GM19193 (cell line): ENCODE data around the gene TIGD3.

Experiments used
- POLR2A ChIP-seq: IDR thresholded peaks from 4 replicates; pipeline ENCODE4 v1.6.1; 2011; ENCODE audit not compliant: insufficient read depth, insufficient read length; ENCODE audit errors: extremely low read depth

The TIGD3 gene

DNA sequence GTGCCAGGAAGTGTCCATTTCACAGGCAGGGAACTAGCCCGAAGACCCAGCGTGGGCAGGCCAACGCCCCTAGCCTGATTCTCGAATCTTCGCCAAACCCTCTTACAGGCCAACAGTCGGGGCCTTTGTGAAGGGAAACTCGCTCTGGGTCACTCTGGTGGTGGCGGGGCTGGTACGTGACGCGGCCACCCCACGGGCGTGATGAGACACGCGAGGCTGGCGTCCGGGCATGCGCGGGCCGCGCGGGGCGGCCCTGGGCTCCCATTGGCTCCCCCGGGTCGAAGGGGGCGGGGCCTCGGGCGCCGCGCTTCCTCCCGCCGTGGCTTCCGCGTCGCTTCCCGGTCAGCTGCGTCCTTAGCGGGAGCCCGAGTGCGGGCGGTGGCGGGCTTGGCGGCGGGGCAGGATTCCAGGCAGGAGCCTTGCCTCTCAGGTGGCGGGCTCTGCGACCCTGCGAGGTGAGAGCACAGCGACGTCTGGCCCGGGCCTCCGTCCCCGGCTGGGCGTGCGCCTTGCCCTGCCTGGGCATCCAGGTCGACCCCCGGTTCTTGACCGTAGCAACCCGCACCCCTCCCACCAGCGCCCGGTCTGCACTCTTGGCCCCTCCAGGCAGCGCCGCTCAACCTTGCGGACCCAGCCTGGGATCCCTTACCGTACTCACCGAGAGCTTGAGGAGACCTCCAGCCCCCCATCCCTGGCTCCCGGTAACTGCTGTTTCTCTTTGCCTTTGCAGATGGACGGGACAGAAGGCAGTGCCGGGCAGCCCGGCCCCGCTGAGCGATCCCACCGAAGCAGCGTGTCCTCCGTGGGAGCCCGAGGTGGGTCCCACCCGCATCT lies 32.0 kb downstream of the TIGD3 start, which contains the start of gene FRMD8:
Gene FRMD8, plus strand, starts transcription at position 331 of the 834 bp plus-strand sequence. Its CDS starts 400 bp downstream, at position 731.
- TF ChIP-seq POLR2A, result peak; percentile 85

DNA sequence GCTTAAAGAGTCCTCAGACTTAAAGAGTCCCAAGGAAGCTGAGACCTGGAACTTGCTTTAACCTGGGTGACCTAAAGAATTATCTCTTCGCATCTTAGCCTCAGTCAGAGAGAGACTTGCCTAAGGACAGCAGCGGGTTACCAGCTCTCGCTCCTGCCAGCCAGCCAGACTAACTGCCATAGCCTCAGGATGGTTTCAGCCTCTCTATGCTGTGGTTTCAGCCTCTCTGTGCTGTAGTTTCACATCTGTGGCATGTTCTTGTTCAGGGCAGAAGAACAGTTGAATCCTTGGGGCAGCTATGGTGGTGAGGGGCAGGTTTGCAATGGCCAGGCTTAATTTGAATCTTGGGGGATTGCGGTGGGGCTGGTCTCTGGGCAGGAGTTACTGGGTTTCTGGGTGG lies 34.2 kb downstream of the TIGD3 start:
- no peak for TF ChIP-seq POLR2A

DNA sequence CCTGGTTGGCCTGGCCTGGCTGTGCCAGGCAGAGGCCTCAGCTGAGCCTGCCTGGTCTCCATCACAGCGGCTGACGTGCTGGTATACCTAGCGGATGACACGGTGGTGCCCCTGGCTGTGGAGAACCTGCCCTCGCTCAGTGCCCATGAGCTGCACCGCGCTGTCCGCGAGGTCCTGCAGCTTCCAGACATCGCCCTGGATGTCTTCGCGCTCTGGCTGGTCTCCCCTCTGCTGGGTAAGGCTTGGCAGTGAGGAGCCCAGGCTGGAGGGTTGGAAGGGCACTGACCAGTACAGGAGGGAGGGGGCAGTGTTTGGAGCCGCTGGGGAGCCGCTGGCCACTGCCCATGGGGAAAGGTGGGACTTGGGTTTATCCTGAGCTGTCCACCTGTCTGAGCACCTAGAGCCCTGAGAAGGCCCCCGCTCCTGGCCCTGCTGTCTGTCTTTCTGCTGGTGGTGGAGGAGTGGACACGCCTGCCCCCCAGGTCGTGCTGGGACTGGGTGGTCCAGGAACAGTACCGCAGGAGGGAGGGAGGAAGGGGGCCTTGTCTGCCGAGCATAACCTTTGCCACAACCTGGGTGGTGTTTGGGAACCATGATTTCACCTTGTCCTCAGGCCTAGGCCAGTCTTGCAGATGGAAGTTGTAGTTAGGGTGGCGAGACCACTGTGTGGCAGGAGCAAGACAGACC lies 34.9 kb downstream of the TIGD3 start:
- TF ChIP-seq POLR2A, result no peak

DNA sequence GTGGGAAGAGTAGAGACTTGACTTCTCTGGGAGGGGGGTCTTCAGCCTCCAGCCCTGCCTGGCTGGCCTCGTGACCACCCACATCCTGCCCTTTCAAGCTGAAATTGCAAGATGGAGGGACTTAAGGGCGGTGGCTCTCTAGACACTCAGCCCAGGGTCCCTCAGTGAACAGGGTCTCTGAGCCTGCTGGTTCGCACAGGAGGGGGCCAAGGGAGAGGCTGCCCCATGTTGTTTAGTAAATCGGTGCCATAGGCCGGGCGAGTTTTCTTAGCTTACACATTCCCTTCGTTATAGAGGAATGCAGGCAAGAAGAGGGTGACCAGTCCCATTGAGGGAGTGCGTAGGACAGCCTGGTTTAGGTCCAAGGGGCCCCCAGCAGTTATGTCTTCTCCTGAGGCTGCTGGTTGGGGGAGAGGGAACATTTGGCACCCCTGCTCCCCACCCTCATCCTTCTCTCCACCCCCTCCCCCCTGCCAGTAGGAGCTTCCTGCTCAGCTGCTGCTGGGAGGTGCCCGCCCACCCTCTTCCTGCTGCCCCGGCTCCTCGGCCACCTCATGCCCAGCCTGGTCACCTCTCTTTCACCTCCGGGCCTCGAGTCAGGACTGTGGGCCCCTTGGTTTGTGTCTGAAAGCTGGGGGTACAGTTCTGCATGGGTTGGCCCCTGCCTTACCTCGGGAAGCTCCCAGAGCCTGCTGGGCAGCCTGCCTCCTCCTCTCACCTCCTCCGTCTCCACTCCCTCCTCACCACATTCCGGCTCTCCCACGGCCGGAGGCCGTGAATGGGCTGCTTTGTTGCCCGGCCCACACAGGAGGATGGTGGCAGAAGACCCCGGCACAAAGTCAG lies 35.8 kb downstream of the TIGD3 start:
- TF ChIP-seq POLR2A, result no peak

DNA sequence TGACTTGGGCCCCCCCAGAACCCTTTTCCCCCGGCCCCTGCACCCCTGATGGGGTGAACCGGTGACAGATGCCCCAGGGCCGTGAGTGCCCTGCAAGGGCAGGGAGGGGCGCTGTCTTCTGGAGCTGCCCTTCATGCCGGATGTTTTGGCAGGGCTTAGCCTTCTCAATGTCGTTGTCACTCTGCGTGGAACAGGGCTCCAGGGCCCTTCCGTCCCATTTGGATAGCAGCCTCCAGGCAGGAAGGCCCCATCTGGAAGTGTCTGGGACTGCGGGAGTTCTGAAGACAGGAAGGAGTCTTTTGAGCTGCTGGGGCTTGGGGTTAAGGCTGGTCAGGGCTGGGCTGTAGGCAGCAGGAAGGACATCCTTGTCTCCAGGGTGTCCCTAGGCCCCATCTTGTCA lies 36.4 kb downstream of the TIGD3 start:
- TF ChIP-seq POLR2A, result no peak

DNA sequence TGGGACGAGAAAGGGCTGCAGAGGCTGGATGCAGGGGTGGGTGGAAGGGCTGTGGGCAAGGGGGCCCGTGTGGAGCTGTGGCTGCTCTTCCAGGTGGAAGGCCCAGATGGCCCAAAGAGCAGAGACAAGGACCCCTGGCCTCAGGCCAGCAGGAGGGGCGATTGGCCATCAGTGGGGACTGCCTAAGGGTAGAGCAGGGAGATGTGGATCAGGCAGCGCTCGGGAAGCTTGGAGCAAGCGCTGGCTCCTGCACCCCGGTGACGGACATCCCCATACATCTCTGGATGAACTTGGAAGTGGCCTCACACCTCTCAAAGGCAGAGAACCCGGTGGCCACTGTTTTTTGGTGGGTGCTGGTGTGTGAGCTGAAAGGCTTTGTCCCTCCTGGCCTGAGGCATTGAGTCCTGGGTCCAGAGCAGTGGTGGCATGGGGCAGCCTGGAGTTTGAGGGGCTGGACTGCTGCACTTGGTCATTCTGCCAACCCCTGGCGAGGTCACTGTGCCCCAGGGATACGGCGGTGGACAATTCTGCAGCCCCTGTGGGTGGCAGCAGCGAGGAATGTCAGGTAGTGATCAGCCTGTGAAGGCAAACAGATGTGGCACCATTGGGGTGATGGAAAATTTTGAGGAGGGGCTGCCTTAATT lies 37.8 kb downstream of the TIGD3 start:
- TF ChIP-seq POLR2A, result no peak

DNA sequence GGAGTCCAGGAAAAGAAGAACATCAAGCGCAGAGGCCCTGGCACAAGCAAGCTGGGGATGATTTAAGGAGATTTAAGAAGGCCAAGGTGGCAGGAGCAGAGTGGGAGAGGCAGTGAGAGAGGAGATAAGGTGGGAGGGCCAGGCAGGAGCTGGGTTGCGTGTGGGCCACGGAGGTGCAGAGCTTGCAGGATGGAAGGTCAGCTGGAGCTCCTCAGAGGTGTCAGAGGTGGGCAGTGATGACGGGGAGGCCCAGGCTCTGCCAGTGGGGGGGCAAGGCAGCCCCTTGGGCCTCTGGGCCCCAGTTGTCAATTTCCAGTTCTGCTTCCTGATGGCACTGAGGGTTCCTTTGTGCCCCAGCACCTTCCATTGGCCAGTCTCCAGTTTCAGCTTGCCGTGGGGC lies 38.3 kb downstream of the TIGD3 start:
- no peak for TF ChIP-seq POLR2A

DNA sequence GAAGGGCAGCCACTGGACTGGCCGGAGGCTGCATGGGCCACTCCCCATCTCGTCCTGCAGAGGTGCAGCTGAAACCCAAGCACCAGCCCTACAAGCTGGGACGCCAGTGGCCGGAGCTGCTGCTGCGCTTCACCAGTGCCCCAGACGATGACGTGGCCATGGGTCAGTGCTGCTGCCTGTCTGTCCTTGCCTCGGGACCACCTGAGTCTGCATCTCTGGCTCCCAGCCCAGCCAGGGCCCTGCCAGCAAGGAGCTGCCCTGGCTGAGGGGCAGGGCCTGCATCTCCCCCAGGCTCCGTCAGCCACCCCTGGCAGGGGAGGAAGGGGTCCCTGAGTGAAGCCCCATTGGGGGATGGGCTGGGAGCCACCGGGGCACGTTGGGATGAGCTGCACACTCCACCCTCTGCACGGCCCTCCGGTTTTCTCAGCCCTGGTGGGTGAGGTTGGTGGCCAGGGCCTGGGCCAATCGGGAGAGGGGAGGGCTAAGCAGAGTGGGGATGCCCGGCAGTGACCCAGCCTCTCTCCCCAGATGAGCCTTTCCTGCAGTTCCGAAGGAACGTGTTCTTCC lies 39.0 kb downstream of the TIGD3 start:
- TF ChIP-seq POLR2A, result no peak

DNA sequence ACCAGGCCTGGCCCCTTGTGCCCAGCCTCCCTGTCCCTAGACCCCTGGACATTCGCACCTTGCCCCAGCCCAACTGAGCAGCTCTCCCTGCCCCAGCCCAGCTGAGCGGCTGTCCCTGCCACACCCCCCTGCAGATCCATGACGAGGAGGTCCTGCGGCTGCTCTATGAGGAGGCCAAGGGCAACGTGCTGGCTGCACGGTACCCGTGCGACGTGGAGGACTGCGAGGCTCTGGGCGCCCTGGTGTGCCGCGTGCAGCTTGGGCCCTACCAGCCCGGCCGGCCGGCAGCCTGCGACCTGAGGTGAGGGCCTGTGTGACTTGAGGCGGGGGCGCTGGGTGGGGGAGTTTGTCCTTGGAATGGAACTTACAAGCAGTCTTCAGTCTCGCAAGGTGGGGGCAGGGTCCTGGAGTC lies 39.6 kb downstream of the TIGD3 start:
- TF ChIP-seq POLR2A, result no peak

DNA sequence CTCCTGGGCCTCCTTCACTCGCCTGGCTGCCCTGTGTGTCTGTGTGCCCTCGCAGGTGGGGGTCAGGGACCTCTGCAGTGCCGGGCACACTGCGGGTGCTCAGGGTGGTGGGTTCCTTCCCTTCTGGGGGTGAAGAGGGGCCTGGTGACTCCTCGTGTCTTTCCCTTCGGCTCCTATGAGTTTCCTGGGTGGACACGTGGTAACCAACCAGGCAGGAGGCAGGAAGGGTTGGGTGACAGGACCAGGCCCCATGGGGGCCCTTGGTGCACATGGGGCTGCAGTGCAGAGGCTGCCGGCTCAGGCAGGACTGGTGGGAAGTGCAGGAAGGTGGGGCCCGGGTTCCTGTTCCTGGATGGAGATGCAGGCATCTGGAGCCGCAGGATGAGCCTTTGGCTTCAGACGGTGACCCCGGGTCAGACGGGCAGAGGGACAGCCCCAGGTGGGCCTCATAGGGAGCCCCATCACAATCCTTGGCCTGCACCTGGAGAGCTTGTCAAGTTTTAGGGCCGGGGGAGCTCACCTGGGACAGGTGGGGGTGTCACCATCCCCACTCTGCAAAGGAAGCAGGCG lies 41.5 kb downstream of the TIGD3 start:
- no peak for TF ChIP-seq POLR2A

DNA sequence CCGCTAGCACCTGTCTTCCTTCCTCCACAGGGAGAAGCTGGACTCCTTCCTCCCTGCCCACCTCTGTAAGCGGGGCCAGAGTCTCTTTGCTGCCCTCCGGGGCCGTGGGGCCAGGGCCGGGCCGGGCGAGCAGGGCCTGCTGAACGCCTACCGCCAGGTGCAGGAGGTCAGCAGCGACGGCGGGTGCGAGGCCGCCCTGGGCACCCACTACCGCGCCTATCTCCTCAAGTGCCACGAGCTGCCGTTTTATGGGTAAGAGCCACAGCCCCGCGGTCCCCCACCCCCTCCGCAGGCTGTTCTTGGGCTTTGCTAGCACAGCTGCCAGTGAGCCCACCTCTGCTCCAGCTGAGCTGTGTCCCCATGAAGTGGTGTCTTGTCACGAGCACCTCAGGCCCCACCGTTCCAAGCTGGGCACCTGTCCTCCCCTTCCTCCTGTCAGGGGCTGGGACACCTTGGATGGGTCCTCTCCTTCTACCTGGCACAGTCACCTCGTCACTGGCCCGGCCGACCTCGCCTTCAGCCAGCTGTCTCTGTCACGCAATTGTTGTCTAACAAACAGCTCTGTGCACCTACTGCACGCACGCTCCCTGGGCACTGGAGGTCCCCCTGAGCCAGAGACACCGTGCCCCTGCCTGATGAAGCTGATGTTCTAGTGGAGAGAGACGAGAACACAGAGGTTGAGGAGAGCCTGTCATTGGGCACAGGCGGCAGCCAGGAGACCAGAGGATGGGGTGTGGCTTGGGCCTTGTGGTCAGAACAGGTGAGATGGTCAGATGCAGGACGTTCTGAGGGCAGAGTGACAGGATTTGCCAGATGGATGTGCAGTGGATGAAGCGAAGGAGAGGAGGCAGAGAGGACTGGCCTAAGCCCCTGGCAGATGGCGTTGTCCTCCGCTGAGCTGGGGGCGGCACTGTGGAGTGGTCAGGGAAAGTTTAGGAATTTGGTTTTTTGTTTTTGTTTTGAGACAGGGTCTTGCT lies 42.5 kb downstream of the TIGD3 start:
- TF ChIP-seq POLR2A, result no peak

DNA sequence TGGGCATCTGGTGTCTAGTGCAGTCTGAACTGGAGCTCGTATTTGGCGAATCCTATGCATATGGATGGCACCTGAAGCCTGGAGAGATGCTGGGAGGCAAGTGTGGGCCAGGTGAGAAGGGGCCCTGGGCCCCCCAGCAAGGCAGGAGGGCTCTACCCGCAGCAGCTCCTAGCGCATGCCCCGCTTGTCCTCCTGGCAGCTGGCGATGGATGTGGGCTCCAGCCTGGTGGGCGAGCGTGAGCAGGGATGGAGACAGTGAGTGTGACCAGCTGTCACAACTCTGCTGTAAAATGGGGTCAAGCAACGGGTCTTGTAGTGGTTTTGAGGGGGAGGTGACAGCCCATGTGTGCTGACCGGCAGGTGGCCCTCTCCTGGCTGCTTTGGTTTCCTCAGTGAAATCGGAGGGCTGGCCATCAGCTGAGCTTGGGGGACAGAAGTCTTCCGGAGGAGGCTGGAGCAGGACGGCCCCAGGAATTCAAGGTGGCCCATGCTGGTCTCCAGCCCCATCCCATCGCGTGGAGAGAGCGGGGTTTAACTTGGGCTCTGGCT lies 43.9 kb downstream of the TIGD3 start:
- TF ChIP-seq POLR2A, result no peak

DNA sequence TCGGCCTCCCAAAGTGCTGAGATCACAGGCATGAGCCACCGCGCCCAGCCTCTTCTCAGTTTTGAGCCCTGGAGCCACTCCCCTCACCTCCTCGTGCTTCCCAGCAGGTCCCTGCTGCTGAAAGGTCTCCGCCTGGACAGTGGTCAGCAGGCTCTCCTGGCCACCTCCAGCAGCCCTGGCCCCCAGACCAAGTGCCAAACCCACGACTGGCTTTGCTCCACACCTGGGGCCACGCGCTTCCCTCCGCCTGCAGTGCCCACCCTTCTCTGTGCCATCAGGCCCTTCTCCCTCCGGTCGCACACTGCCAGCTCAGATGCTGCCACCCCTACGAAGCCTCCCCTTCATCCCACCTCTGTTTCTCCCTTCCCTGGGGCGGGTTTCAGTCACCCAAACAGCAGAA lies 44.7 kb downstream of the TIGD3 start:
- TF ChIP-seq POLR2A, result no peak
